Liver (tissue), 3 donors: ENCODE results near the gene PRM2.

Experiments used
- GABPA ChIP-seq, 2 donors: IDR thresholded peaks in 1 of 2; conservative IDR thresholded peaks in 1 of 2; 2 replicates each; pipeline ENCODE4 v1.6.1; 2016; ENCODE audit warnings: antibody characterized with exemption in 2 of 2, mild to moderate bottlenecking in 1 of 2, moderate library complexity in 1 of 2
- SP1 ChIP-seq: IDR thresholded peaks from 2 replicates; pipeline ENCODE4 v1.6.1; 2018; ENCODE audit warnings: antibody characterized with exemption, mild to moderate bottlenecking
- TAF1 ChIP-seq: conservative IDR thresholded peaks from 2 replicates; pipeline ENCODE4 v1.6.1; 2016; ENCODE audit warnings: antibody characterized with exemption, mild to moderate bottlenecking
- YY1 ChIP-seq: IDR thresholded peaks from 2 replicates; pipeline ENCODE4 v1.6.1; 2016; ENCODE audit warnings: antibody characterized with exemption, mild to moderate bottlenecking
- TF ChIP-seq, protein P1 (sequence below): fragments of 150-350 bp; IDR thresholded peaks from 2 replicates; pipeline ENCODE4 v1.5.1; 2017; ENCODE audit warnings: improper control_type of control experiment, low read depth, low read length; ENCODE audit not compliant: missing input control
- TF ChIP-seq, protein P2 (sequence below): IDR thresholded peaks from 2 replicates; pipeline ENCODE4 v1.6.1; 2016; ENCODE audit warnings: antibody characterized with exemption
- TF ChIP-seq, protein P3 (sequence below): IDR thresholded peaks from 2 replicates; pipeline ENCODE4 v1.6.1; 2016; ENCODE audit warnings: antibody characterized with exemption, mild to moderate bottlenecking
- donor health status: healthy.
- donor health status: healthy.

DNA sequence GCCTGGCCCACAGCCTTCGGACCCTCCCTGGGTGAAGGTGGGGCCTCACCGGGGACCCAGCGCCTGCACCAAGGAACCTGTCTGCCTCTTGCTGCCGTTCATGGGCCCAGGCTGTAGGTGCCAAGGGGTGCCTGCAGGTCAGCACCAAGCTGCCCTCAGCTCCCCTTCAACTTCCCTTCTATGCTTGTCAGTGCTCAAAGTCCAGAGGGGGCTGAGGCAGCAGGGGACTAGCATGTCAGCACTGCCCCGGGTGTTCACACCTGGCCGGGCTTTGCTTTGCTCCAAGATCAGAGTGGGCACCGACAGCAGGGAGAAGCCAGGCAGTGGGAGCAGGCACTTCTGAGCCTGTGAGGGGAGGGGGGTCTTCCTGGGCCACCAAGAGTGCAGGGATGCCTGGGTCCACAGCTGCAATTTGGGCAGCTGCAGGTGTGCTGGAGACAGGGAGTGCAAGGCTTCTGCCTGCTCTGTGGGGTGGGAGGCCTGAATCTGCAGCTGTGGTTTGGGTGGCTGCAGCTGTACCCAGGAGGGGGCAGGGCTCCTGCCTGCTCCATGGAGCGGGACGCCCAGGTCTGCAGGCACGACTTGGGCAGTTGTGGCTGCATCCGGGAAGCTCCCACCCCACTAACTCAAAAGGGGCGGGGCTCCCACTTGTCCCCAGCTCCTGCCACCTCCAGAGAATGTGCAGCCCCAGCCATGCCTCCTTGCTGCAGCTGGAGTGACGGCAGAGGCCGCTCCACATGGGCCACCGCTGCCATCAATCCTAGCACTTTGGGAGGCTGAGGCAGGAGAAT lies 32.4 kb upstream of the PRM2 start:
- TF ChIP-seq YY1 (no peak), TAF1 (no peak), SP1 (no peak), GABPA (IDR thresholded peaks at IDR 0.05 in 1 of 2, conservative IDR thresholded peaks at IDR 0.05 in 1 of 2) (no peak)
- TF ChIP-seq, protein P1, sequence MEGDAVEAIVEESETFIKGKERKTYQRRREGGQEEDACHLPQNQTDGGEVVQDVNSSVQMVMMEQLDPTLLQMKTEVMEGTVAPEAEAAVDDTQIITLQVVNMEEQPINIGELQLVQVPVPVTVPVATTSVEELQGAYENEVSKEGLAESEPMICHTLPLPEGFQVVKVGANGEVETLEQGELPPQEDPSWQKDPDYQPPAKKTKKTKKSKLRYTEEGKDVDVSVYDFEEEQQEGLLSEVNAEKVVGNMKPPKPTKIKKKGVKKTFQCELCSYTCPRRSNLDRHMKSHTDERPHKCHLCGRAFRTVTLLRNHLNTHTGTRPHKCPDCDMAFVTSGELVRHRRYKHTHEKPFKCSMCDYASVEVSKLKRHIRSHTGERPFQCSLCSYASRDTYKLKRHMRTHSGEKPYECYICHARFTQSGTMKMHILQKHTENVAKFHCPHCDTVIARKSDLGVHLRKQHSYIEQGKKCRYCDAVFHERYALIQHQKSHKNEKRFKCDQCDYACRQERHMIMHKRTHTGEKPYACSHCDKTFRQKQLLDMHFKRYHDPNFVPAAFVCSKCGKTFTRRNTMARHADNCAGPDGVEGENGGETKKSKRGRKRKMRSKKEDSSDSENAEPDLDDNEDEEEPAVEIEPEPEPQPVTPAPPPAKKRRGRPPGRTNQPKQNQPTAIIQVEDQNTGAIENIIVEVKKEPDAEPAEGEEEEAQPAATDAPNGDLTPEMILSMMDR = no peak
- TF ChIP-seq, protein P2, sequence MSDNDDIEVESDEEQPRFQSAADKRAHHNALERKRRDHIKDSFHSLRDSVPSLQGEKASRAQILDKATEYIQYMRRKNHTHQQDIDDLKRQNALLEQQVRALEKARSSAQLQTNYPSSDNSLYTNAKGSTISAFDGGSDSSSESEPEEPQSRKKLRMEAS = no peak
- TF ChIP-seq, protein P3, sequence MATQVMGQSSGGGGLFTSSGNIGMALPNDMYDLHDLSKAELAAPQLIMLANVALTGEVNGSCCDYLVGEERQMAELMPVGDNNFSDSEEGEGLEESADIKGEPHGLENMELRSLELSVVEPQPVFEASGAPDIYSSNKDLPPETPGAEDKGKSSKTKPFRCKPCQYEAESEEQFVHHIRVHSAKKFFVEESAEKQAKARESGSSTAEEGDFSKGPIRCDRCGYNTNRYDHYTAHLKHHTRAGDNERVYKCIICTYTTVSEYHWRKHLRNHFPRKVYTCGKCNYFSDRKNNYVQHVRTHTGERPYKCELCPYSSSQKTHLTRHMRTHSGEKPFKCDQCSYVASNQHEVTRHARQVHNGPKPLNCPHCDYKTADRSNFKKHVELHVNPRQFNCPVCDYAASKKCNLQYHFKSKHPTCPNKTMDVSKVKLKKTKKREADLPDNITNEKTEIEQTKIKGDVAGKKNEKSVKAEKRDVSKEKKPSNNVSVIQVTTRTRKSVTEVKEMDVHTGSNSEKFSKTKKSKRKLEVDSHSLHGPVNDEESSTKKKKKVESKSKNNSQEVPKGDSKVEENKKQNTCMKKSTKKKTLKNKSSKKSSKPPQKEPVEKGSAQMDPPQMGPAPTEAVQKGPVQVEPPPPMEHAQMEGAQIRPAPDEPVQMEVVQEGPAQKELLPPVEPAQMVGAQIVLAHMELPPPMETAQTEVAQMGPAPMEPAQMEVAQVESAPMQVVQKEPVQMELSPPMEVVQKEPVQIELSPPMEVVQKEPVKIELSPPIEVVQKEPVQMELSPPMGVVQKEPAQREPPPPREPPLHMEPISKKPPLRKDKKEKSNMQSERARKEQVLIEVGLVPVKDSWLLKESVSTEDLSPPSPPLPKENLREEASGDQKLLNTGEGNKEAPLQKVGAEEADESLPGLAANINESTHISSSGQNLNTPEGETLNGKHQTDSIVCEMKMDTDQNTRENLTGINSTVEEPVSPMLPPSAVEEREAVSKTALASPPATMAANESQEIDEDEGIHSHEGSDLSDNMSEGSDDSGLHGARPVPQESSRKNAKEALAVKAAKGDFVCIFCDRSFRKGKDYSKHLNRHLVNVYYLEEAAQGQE = no peak
